Panc1 (cell line): ENCODE results near the gene MYO16. TPM values are rescaled to one million over a fixed set of nuclear protein-coding genes. Genes with fewer than 3 reads are reported as not detected.

Source experiments
- ATAC-seq: fragments of 200-7000 bp; cut with Tn5 transposase; 2 replicates; pipeline ENCODE4 v1.9.1; 2020; ENCODE audit warnings: mild to moderate bottlenecking, moderate library complexity
- BruUV-seq: library from RNA; stranded (reverse); fragments of 400-500 nt; replicated peaks from 2 replicates; lab custom pipeline; 2021; lab: Mats Ljungman, UMichigan
- CTCF ChIA-PET: fragments of 300-600 bp; sonication (Branson Sonifier 250); formaldehyde crosslinking; loops from one replicate; lab custom pipeline; 2022; ENCODE audit warnings: antibody characterized with exemption; lab: Charles Lee
- POLR2A ChIA-PET: fragments of 300-600 bp; sonication (Branson Sonifier 250); formaldehyde crosslinking; loops from one replicate; lab custom pipeline; 2022; ENCODE audit warnings: antibody characterized with exemption; lab: Charles Lee
- DNase-seq: peaks from one replicate; pipeline ENCODE4 v3.0.0-alpha.2; 2010; ENCODE audit warnings: low read depth, low spot score
- H3K27ac ChIP-seq: 2 replicates; pipeline ENCODE4 v1.5.1; 2011; ENCODE audit warnings: mild to moderate bottlenecking, low read length, inconsistent platforms
- H3K27me3 ChIP-seq: fragments of 200-500 bp; sonication (Bioruptor generic); 2 replicates; pipeline ENCODE4 v1.6.0; 2014; ENCODE audit warnings: low read length, inconsistent platforms; ENCODE audit not compliant: control insufficient read depth, insufficient read depth
- H3K36me3 ChIP-seq: fragments of 200-500 bp; sonication (Bioruptor generic); 2 replicates; pipeline ENCODE4 v1.5.1; 2014; ENCODE audit warnings: inconsistent platforms, mild to moderate bottlenecking, low read length, moderate library complexity; ENCODE audit not compliant: control insufficient read depth, insufficient read depth
- H3K4me1 ChIP-seq: 2 replicates; pipeline ENCODE4 v1.5.1; 2011; ENCODE audit warnings: inconsistent platforms, mild to moderate bottlenecking, low read length, moderate library complexity; ENCODE audit not compliant: control insufficient read depth, insufficient read depth
- H3K4me3 ChIP-seq, 2 experiments: 2 replicates each; pipeline ENCODE4 v1.5.1; 2011 to 2012; ENCODE audit warnings: low read depth in 2 of 2, low read length in 2 of 2, mild to moderate bottlenecking in 2 of 2, inconsistent platforms in 1 of 2, moderate library complexity in 1 of 2
- H3K9me3 ChIP-seq: fragments of 200-500 bp; sonication (Bioruptor generic); 2 replicates; pipeline ENCODE4 v1.5.1; 2014; ENCODE audit warnings: low read depth, mild to moderate bottlenecking, inconsistent platforms, low read length, moderate library complexity; ENCODE audit not compliant: control insufficient read depth, insufficient read depth
- POLR2AphosphoS5 ChIP-seq: IDR thresholded peaks from 2 replicates; pipeline ENCODE4 v1.6.1; 2012; ENCODE audit warnings: mild to moderate bottlenecking, low read depth, low read length, moderate library complexity
- SIN3A ChIP-seq: IDR thresholded peaks from 2 replicates; pipeline ENCODE4 v1.6.1; 2012; ENCODE audit warnings: low read depth, mild to moderate bottlenecking, low read length, moderate library complexity, borderline replicate concordance; ENCODE audit not compliant: insufficient read depth
- TCF7L2 ChIP-seq: IDR thresholded peaks from 2 replicates; pipeline ENCODE4 v1.6.1; 2011; ENCODE audit warnings: mild to moderate bottlenecking, low read depth, low read length, inconsistent platforms
- in situ Hi-C: cut with HindIII; loops from 2 replicates; pipeline ENCODE4 v1.10.0; 2016; ENCODE audit warnings: low sequenced_read_pairs, low pct_unique_long_range_greater_than_20kb
- intact Hi-C: fragments of 100-400 bp; cut with micrococcal nuclease; formaldehyde crosslinking; loops from one replicate; pipeline ENCODE4 v1.10.0; 2022; ENCODE audit not compliant: unreplicated experiment
- total RNA-seq: library from RNA; stranded (reverse); gene quantifications from one replicate; pipeline ENCODE4 v1.2.1, GENCODE V29; 2021; ENCODE audit not compliant: unreplicated experiment
- TF ChIP-seq, protein P1 (sequence below): fragments of 450-650 bp; IDR thresholded peaks from 2 replicates; pipeline ENCODE4 v1.5.1; 2017; ENCODE audit warnings: mild to moderate bottlenecking
- TF ChIP-seq, protein P2 (sequence below), 2 experiments: IDR thresholded peaks; 2 replicates each; pipeline ENCODE4 v1.6.1; 2011 to 2012; ENCODE audit warnings: low read depth in 2 of 2, control low read depth in 1 of 2, low read length in 1 of 2, mild to moderate bottlenecking in 1 of 2, moderate library complexity in 1 of 2; ENCODE audit not compliant: insufficient read depth in 1 of 2

The MYO16 gene
- total RNA-seq, 1 experiment from 2014 or later, result 0.08 TPM

- TF ChIP-seq SIN3A (no peak), POLR2AphosphoS5 (no peak), TCF7L2 (no peak)
- TF ChIP-seq, protein P1, sequence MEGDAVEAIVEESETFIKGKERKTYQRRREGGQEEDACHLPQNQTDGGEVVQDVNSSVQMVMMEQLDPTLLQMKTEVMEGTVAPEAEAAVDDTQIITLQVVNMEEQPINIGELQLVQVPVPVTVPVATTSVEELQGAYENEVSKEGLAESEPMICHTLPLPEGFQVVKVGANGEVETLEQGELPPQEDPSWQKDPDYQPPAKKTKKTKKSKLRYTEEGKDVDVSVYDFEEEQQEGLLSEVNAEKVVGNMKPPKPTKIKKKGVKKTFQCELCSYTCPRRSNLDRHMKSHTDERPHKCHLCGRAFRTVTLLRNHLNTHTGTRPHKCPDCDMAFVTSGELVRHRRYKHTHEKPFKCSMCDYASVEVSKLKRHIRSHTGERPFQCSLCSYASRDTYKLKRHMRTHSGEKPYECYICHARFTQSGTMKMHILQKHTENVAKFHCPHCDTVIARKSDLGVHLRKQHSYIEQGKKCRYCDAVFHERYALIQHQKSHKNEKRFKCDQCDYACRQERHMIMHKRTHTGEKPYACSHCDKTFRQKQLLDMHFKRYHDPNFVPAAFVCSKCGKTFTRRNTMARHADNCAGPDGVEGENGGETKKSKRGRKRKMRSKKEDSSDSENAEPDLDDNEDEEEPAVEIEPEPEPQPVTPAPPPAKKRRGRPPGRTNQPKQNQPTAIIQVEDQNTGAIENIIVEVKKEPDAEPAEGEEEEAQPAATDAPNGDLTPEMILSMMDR, result no peak
- TF ChIP-seq, protein P2, sequence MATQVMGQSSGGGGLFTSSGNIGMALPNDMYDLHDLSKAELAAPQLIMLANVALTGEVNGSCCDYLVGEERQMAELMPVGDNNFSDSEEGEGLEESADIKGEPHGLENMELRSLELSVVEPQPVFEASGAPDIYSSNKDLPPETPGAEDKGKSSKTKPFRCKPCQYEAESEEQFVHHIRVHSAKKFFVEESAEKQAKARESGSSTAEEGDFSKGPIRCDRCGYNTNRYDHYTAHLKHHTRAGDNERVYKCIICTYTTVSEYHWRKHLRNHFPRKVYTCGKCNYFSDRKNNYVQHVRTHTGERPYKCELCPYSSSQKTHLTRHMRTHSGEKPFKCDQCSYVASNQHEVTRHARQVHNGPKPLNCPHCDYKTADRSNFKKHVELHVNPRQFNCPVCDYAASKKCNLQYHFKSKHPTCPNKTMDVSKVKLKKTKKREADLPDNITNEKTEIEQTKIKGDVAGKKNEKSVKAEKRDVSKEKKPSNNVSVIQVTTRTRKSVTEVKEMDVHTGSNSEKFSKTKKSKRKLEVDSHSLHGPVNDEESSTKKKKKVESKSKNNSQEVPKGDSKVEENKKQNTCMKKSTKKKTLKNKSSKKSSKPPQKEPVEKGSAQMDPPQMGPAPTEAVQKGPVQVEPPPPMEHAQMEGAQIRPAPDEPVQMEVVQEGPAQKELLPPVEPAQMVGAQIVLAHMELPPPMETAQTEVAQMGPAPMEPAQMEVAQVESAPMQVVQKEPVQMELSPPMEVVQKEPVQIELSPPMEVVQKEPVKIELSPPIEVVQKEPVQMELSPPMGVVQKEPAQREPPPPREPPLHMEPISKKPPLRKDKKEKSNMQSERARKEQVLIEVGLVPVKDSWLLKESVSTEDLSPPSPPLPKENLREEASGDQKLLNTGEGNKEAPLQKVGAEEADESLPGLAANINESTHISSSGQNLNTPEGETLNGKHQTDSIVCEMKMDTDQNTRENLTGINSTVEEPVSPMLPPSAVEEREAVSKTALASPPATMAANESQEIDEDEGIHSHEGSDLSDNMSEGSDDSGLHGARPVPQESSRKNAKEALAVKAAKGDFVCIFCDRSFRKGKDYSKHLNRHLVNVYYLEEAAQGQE (IDR thresholded peaks at IDR 0.05; ENCODE audit: insufficient read depth in 1 of 2, low read depth in 2 of 2, low read length in 1 of 2), result no peak
- no peak overlapping the region for H3K4me3 ChIP-seq
- DNase-seq (no peak), ATAC-seq (no peak)
- intact Hi-C loops, result no loop called here
- in situ Hi-C loops, result no loop called here
- H3K27me3 ChIP-seq, result no peaks in the 10 kb centered on the region
- ChIA-PET POLR2A (no interaction called here), CTCF (no interaction called here)
- no peaks in the 10 kb centered on the region for H3K4me1 ChIP-seq
- no TSS peak for BruUV-seq
- H3K27ac ChIP-seq, result no peak overlapping the region
- H3K36me3 ChIP-seq, result no peaks in the 10 kb centered on the region
- no peaks in the 10 kb centered on the region for H3K9me3 ChIP-seq
These were observed 222.2 kb downstream of the MYO16 start for GRCh38 chr13:108851660-108852059.

DNA sequence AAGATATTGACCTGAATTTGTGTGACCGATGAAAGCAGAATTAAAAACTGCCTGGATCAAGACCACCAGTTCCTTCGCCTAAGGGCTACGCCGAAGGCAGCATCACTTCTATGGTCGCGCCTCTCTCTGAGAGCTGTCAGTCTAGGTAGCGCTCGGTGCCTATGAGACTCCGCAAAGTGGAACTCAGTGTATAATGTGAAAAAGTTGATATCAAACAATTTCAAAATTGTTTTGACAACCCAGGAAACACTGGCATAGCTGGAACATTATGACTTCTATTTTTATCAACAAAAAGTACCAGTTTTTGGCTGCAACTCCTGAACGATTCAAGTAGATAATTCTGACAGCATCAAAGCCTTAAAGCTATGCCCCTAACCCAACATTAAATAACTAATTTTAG is 223.6 kb downstream of the MYO16 start:
- ChIA-PET CTCF (no interaction called here), POLR2A (no interaction called here)
- intact Hi-C loops (no loop called here), in situ Hi-C loops (no loop called here)
- no peak for DNase-seq
- Histone ChIP-seq H3K9me3 (no peaks in the 10 kb centered on the region), H3K4me1 (no peaks in the 10 kb centered on the region), H3K36me3 (no peaks in the 10 kb centered on the region), H3K27ac (no peak overlapping the region), H3K27me3 (no peaks in the 10 kb centered on the region), H3K4me3 (no peak overlapping the region)
- TF ChIP-seq TCF7L2, result no peak
- TF ChIP-seq, protein P2 (IDR thresholded peaks at IDR 0.05; ENCODE audit: insufficient read depth in 1 of 2, low read depth in 2 of 2, low read length in 1 of 2), result no peak
- TF ChIP-seq POLR2AphosphoS5, result no peak
- TF ChIP-seq, protein P1, result no peak
- no peak for TF ChIP-seq SIN3A
- no TSS peak for BruUV-seq
- no peak for ATAC-seq
